WI38 (cell line): Measurements from ENCODE around the gene CDK5RAP3.

Experiments used
- H3K4me3 ChIP-seq: 2 replicates; pipeline ENCODE4 v1.5.1; 2011; ENCODE audit warnings: low read depth, mild to moderate bottlenecking, control low read depth, low read length
- CTCF ChIP-seq: IDR thresholded peaks from 2 replicates; pipeline ENCODE4 v1.5.1; 2012; ENCODE audit warnings: low read depth, mild to moderate bottlenecking, control low read depth, low read length

Gene CDK5RAP3

DNA sequence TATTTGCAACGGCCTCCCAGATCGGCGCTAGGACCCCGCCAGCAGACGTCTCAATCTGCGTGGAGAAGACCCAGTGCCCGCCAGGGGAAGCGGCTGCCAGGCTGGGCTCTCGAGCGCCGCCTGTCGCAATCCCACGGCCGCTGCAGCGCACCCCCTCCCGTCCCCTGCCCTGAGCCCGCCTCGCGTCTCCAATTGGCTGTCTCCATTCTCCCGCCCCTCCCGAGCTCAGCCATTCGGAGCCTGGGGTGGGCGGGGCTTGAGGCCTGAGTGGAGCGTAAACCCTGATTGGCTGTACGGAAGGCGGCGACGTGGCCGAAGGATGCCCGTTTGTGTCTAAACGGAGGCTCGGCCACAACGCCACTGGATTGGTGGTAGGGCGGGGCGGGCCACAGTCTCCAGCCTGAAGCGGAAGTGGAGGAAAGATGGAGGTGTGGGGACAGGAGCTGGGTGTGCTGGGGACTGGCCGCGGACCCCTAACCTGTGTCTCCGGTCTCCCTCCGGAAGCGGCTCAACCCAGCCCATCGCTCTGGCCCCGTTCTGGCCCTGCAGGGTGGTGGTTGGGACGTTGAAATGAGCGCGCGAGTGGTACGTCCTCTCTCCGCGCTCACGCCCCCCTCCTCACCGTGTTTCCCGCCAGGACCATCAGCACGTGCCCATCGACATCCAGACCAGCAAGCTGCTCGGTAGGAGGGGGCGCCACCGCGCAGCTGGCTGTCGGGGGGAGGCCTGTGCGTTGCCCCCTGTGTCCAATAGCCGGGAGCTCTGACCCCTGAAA, at the start of gene CDK5RAP3:
Gene CDK5RAP3 (plus strand): TSS at position 389 of the 775 bp plus-strand sequence. CDS start 34 bp downstream, at position 423.
- peak; percentile 89 for TF ChIP-seq CTCF
- H3K4me3 ChIP-seq, result peak within 1 kb of the TSS; percentile 92

- TF ChIP-seq CTCF, result no peak
- H3K4me3 ChIP-seq, result no peak overlapping the region
Measured at GRCh38 chr17:47924785-47925677, 45.9 kb upstream of the CDK5RAP3 start.

- H3K4me3 ChIP-seq, result no peak overlapping the region
- no peak for TF ChIP-seq CTCF
Measured at GRCh38 chr17:47925678-47925988, 45.3 kb upstream of the CDK5RAP3 start.

GRCh38 chr17:47927821-47928400, 43.0 kb upstream of the CDK5RAP3 start:
- no peak for TF ChIP-seq CTCF
- no peak overlapping the region for H3K4me3 ChIP-seq

GRCh38 chr17:47928415-47928814, 42.5 kb upstream of the CDK5RAP3 start:
- H3K4me3 ChIP-seq, result no peak overlapping the region
- no peak for TF ChIP-seq CTCF

- TF ChIP-seq CTCF, result no peak
- H3K4me3 ChIP-seq, result no peak overlapping the region
Measured at GRCh38 chr17:47929218-47930000, 41.5 kb upstream of the CDK5RAP3 start.
